GM21786 (cell line): ENCODE measurements around the gene MYO15B.

Source experiments
- ATAC-seq: cut with Tn5 transposase; IDR thresholded peaks from one replicate; pipeline ENCODE4 v1.9.1; 2021; ENCODE audit not compliant: unreplicated experiment

The MYO15B gene

GRCh38 chr17:75601057-75601987 lies 13.7 kb downstream of the MYO15B start:
- no peak for ATAC-seq

GRCh38 chr17:75602644-75603043 lies 15.0 kb downstream of the MYO15B start:
- no peak for ATAC-seq

GRCh38 chr17:75603123-75603522 lies 15.5 kb downstream of the MYO15B start:
- no peak for ATAC-seq

DNA sequence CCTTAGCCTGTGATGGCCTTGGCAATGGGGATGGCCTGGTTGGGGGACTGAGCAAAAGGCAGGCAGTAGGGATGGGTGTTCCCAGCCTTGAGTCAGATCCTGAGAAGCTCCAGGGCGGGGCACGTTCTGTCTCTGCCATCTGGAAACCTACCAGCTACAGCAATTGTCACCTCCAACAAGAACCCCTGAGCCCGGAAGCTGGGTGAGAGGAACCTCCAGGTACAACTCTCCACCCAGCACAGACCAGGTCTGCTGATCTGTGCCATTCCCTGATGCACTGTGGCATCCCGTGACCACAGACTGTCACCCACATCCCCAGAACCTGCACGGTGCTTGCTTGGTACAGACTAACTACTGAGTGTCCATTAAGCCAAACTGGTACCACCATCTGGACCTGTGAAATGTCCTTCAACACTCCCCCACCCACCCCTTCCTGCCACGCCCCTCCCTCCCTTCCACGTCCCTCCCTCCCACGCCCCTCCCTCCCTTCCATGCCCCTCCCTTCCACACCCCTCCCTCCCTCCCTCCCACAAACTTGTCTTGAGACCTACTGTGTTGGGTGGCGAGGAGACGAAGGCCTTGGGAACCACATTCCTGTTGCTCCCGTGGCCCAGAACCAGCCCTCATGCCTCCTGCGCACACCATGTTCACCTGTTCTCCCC lies 16.6 kb downstream of the MYO15B start:
- no peak for ATAC-seq

DNA sequence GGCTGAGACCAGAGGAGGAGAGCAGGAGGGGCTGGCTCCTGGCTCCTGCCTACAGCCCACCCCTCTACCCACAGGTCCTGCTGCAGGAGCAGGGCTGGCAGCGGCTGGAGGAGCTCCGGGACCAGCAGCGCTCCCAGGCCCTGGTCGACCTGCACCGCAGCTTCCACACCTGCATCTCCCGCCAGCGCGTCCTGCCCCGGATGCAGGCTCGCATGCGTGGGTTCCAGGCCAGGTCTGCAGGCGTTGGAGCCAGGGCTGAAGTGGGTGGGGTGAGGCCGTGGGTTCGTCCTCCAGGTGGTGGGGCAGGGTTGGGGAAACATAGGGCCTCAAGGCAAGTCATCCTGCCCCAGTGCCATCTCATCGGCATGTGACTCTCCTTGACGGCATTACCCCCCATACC lies 18.2 kb downstream of the MYO15B start:
- no peak for ATAC-seq

DNA sequence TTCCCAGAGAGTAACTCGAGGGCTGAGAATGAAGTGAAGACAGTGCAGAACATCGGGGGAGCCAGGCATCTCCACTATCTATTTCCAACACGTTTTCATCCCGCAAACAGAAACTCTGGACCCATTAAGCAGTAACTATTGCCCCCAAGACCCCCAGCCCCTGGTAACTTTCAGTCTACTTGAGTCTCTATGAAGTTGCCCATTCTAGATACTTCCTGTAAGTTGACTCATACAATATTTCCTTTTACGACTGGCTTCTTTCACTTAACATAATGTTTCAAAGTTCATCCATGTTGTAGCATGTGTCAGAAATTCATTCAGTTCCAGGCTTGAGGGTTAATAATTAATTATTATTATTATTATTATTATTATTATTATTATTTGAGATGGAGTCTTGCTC lies 19.5 kb downstream of the MYO15B start:
- no peak for ATAC-seq

- no peak for ATAC-seq
These were observed 22.7 kb downstream of the MYO15B start for GRCh38 chr17:75610103-75610984.

DNA sequence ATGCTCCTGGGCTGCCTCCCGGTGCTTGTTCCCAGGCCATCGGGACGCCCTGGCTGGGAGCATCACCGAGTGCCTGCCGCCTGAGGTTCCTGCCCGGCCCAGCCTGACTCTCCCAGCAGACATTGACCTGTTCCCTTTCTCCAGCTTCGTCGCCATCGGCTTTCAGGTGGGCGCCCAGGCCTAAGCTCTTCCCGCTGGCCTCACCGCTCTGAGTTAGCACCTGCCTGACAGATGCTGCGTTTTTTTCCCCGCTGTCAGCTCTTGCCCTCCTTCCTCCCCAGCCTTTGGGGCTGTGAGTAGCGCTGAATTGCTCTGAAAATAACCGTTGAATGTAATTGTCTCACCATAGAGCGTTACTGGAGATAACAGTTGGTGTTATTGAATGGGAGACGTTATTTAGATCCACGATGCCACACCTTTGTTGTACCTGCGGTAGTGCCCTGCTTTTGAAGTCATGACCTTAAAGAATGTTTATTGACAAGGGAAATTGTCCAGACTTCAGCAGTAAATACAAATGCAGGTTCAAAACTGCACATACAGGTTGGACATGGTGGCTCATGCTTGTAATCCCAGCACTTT lies 24.3 kb downstream of the MYO15B start:
- ATAC-seq, result no peak

- no peak for ATAC-seq
These were observed 25.5 kb downstream of the MYO15B start for GRCh38 chr17:75612906-75613626.

DNA sequence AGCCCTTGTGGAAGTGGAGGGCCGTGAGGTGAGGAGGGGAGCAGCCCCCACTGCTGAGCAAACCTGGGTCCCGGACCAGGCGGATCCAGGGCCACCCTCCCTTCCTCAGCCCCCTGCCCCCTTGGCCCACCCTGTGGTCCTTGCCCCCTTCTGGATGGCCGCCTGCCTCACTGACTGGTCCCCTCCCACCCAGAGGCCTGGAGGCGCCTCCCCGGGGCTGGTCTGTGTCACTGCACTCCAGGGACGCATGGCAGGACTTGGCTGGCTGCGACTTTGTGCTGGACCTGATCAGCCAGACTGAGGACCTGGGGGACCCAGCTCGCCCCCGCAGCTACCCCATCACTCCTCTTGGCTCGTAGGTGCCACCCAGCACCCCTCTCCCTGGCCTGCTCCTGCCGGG lies 26.4 kb downstream of the MYO15B start:
- no peak for ATAC-seq

DNA sequence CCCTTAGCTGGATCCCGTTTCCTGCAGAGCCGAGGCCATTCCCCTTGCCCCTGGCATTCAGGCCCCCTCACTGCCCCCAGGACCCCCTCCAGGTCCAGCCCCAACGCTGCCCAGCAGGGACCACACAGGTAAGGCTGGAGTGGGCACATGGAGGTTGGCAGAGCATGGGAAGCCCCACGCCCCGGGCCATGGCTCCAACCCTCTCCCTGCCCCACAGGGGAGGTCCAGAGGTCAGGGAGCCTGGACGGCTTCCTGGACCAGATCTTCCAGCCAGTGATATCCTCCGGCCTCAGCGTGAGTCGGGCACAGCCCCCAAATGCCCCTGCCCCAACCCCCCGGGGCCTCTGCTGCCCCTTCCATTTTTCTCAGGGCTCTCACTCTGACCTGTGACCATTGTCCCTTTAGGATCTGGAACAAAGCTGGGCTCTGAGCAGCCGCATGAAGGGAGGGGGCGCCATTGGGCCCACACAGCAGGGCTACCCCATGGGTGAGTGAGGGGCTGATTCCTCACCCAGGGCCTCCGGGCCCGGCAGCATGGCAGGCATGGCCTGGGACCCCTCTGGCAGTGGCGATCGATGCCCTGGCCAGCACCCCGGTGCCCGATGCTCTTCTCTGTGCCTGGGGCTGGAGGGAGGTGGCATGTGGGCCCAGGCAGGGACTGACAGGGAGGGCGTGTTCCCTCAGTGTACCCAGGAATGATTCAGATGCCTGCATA lies 27.1 kb downstream of the MYO15B start:
- no peak for ATAC-seq

- no peak for ATAC-seq
These were observed 27.7 kb downstream of the MYO15B start for GRCh38 chr17:75615301-75615700.

DNA sequence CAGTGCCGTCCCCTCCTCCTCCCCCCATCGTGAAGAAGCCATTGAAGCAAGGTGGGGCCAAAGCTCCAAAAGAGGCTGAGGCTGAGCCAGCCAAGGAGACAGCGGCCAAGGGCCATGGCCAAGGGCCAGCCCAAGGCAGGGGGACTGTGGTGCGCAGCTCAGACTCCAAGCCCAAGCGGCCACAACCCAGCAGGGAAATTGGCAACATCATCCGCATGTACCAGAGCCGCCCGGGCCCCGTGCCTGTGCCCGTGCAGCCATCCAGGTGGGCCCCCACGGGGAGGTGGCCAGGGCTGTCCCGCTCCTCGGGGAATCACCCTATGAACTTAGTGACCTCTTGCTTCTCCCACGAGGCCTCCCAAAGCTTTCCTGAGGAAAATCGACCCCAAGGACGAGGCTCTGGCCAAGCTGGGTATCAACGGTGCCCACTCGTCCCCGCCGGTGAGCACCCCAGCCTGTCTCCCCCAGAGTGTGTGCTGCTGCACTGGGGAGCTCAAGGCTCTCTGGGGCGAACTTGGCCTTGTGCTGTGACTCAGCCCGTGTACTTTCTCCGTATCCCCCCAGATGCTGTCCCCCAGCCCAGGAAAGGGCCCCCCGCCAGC lies 29.0 kb downstream of the MYO15B start:
- ATAC-seq, result no peak

GRCh38 chr17:75617218-75617617 lies 29.6 kb downstream of the MYO15B start:
- no peak for ATAC-seq

- ATAC-seq, result no peak
These were observed 30.1 kb downstream of the MYO15B start for GRCh38 chr17:75617675-75618074.

DNA sequence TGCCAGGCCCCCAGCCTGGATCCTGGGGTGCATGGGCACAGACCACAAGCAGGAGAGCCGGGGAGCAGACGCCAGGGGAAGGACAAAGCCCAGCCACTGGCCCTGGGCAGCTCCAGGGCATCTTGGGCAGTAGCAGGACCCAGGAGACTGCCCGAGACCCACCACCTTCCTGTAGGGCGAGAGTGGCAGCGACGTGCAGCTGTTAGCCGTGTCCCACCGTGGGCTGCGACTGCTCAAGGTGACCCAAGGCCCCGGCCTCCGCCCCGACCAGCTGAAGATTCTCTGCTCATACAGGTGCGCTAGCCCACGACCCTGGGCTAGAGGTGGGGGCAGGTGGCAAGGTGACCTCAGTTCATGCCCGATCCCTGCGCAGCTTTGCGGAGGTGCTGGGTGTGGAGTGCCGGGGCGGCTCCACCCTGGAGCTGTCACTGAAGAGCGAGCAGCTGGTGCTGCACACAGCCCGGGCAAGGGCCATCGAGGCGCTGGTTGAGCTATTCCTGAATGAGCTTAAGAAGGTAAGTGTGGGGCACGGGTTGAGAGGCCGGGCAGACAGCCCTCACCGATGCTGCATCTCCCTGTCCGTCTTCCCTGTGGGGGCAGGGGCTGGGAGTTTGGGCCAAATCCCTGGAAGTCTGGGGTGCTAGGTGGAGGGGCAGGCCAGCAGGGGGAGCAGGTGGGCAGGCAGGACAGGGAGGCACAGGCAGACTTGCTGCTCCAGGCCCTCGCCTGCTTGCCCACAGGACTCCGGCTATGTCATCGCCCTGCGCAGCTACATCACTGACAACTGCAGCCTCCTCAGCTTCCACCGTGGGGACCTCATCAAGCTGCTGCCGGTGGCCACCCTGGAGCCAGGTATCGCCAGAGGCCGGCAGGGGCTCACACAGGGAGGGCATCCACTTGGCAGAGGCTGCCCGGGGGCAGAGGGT lies 32.2 kb downstream of the MYO15B start:
- no peak for ATAC-seq

GRCh38 chr17:75621489-75621888 lies 33.9 kb downstream of the MYO15B start:
- ATAC-seq, result no peak

GRCh38 chr17:75622076-75622475 lies 34.5 kb downstream of the MYO15B start:
- ATAC-seq, result no peak
